Fibroblast of skin of back (primary cell): ENCODE results near the gene SCIN.
A peak's percentile ranks its signal among the peaks of the same experiment; 100 is the strongest.

Experiments used
- DNase-seq: peaks from one replicate; pipeline ENCODE4 v3.0.0-alpha.2; 2013

The SCIN gene

DNA sequence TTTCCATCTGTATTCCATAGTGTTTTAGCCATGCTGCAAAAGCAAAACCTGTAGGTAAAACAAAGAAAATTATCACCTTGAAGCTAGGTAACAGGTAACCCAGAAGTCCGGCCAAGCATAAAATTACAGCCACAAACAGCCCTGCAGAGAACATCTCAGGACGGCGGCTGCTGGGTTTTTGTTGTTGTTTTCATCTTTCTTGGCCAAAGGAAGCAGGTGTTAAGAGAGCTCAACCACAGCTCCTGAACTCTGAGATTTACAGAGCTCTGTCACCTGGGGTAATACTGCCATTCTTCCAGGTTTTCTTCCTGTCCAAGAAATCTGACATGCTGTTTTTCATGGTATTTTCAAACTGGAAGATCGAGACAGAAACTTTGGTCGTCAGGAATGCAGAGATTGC is 847 bp upstream of the SCIN start:
- no peak for DNase-seq

GRCh38 chr7:12570168-12570533 is 369 bp upstream of the SCIN start:
- DNase-seq = no peak

GRCh38 chr7:12571691-12572090 is 1.2 kb downstream of the SCIN start:
- no peak for DNase-seq

DNA sequence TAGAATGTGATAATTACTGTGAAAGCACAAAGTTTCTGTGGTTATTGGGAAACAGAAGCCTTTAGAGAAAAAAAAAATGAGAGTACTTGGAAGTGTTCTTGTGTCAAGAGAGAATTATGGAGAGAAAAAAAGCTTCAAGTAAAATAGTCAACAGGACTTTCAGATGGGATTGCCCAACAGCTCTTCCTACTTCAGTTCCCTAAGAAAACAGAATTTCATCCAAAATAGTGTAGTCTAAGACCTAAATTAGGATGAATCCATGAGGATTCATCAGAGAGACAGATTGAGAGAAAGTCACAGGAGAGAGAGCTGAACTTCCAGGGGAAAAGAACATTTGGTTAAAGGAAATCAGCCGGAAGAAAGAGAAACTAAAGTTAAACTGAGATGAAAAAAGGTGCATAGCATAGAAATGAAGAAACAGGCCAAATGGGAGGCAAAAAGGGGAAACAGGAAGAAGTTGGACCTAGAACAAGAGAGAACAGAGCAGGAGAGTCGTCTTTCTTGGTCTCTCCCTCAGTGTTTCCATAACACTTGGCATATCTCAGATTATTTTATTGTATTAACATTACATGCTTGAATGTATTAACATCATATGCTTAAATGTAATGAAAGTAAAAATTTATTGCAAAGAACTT is 2.5 kb downstream of the SCIN start:
- no peak for DNase-seq

GRCh38 chr7:12573885-12574284 is 3.4 kb downstream of the SCIN start:
- no peak for DNase-seq

GRCh38 chr7:12578930-12579640 is 8.6 kb downstream of the SCIN start:
- no peak for DNase-seq

- DNase-seq = no peak
Observed at GRCh38 chr7:12581897-12582296, 11.4 kb downstream of the SCIN start.

DNA sequence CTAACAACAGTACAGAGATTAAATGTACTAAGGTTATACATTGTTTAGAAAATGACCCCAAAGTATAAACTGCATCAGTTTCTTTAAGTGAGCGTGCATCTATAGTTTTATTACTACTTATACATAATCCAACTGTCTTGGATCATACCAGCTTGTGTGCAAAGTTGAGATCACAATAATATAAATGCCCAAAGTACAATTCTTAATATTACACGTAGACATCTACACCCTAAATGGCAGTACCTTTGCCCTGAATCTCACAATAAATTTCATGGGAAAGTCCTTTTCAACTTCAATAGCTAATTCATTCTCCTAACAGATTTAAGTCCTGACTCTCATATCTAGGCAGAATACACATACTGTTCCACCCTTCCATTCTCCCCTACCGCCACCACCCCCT is 11.8 kb downstream of the SCIN start:
- DNase-seq = no peak

GRCh38 chr7:12583176-12583575 is 12.7 kb downstream of the SCIN start:
- no peak for DNase-seq

DNA sequence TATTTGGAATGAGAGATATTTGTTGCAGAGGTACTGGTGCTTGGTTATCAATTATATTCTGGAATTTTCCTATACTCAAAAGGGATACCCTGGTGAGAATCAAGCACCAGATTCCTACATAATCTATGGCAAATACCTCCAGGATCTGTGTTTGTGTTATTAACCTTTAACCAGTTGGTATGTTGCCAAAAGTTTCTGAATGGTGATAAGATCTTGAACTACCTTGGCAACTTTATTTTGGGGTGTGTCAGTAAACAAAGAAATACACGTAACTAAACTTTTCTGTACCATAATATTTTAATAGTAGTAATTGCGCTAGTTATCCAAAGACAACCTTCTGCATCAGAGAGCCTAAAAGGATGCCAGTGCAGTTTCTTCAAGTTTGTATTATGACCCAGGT is 13.4 kb downstream of the SCIN start:
- DNase-seq = no peak

DNA sequence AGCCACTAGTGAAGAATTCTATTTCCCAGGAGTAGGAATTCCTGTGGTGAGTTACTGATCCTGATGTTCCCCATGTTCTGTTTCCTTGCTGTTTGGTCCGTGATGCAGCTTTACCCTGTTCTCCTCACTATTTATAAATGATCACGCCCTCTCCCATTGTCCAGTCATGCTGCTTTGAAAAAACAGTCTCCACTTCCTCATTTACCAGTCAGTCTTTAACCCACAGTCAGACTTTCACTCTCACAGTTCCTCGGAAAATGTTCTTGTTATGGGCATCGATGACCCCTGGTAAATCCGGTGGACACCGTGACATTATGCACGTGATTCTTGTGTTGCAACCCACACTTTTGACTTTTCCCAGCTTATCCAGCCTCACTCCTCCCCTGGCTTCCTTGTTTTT is 14.4 kb downstream of the SCIN start:
- DNase-seq = peak; percentile 28

GRCh38 chr7:12586271-12586670 is 15.8 kb downstream of the SCIN start:
- DNase-seq = no peak

DNA sequence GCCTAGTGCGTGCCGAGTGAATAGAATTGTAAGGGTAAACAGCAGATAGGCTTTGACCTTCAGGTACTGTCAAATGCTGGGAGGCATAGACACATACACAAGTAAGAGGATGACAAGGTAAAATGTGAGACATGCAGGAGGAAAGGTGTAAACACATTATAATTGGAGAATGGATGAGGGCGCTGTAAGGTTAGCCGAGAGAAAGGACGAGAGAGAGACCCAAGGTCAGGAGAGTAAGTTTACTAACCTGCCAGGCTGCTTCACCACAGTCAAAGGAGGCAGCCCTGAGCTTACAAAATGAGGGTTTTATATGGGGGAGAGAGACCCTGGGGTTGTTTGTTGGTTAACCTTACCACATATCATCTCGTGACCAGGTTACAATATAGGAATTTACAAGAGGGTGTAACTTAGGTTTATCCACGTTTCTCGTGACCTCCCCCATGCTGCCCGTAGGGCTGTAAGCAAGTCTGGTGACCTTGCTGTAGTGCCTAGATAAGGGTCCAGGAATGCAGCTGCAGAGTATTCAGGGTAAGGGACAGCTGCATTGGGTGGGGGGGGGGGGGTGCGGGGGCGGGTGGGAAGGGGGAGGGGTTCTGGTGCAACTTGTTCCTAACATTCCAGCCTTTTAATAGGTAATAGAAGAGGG is 17.9 kb downstream of the SCIN start:
- DNase-seq = no peak

DNA sequence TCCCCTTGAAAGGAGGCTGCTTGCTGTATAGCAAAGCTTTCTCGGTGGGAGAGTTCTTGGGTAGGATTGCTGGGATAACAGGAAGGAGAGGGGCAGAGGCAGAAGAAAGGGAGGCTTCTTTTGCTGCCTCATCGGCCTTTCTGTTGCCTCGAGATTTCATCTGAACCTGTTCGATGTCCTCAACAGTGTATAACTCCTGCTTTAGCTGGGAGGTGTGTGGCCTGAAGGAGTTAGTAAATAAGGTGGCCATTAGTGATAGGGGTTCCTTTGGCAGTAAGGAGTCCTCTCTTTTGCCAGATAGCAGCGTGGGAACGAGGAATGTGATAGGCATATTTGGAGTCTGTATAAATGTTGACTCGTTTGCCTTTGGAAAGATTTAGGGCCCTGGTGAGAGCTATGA is 20.0 kb downstream of the SCIN start:
- DNase-seq = no peak

DNA sequence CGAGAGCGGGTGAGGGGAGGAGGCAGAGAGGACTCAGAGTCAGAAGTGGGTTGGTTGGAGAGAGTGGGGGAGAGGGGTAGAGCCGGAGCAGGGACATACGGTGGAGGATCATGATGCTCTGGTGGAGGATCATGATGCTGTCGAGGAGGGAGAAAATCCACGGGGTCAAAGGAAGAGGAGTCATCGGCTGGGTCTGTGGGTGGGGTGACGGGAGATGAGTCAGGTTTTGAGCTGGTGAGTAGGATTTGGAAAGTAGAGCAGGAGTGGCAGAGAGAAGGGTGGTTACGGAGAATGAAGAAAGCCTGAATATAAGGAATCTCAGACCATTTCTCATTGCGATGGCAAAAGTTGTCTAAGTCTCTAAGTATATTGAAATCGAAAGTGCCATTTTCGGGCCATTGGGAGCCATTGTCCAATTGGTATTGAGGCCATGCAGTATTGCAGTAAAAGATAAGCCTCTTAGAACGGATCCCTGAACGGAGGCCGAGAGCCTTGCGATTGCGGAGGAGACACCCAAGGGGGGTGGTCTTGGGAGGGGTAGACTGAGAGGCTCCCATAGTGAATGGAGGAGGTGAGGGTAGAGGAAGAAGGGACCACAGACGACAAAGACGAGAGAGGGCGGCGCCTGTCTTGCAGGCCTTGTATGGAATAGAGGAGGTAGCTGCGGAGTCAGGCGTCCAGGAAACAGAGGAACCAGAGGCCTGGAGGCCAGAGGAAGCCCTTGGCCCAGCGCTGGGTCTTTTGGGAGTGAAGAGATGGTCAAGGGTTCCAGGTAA is 23.8 kb downstream of the SCIN start:
- DNase-seq = no peak

GRCh38 chr7:12595148-12595547 is 24.6 kb downstream of the SCIN start:
- DNase-seq = no peak

GRCh38 chr7:12596225-12596790 is 25.8 kb downstream of the SCIN start:
- DNase-seq = no peak

DNA sequence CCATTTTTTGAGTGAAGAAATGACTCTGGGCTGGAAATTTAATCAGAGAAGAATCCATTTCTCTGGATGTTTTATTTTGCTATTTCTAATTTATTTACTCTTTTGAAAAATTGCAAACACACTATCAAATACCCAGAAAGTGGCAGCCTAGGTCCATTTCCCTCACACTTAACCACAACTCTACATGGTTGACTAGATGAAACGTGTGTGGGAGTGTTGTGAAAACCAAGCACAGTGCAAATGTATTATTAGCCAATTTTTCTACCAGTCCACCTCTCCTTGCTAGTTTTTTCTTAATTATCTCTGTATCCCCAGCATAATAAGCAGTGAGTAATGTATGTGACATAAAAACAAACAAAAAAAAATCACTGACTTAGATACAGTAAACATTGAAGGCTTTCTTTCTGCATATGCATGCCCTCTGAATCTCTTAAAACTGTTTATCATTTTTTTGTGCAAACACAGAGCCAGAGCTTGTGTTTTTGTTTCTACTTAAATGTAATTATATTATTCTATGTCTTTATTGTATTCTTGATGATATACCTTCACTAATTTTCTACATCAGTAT is 30.9 kb downstream of the SCIN start:
- DNase-seq = no peak

GRCh38 chr7:12607134-12607533 is 36.6 kb downstream of the SCIN start:
- no peak for DNase-seq

DNA sequence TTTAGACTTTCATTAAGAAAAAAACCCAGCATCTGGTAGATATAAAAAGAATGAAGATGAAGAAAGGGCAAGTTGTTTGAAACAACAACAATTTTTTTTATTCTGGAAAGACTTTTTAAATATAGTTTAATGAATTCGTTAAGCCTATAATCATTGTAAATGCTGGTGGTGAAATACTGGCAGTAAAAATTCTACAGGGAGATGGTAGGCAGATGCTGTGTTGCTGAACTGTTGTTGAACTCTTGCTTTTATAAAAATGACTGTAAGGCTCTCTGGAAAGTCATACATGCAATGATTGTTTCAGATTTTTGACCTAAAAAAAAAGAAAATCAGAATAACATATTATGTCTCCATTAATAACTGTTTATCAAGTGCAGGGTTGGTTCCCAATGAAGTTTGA is 39.0 kb downstream of the SCIN start:
- DNase-seq = no peak

- no peak for DNase-seq
Observed at GRCh38 chr7:12610899-12611298, 40.4 kb downstream of the SCIN start.

GRCh38 chr7:12612622-12613021 is 42.1 kb downstream of the SCIN start:
- DNase-seq = no peak
